Heart right ventricle (tissue), 16 donors: ENCODE results near the gene BARX1. TPM values are rescaled to one million over a fixed set of nuclear protein-coding genes. Genes with fewer than 3 reads are reported as not detected.

Source experiments
- ATAC-seq, 8 donors: fragments of 200-7000 bp; cut with Tn5 transposase; one replicate each; pipeline ENCODE4 v1.9.1; 2020; ENCODE audit warnings: mild to moderate bottlenecking in 8 of 8, moderate library complexity in 8 of 8, moderate number of reproducible peaks in 1 of 8
- DNase-seq, 2 donors: peaks; one replicate each; pipeline ENCODE4 v3.0.0-alpha.2; 2020
- H3K27ac ChIP-seq, 10 donors: fragments of 200-600 bp; sonication (generic) in 2 of 10; one replicate each; pipeline versions ENCODE4 v1.5.0 to v1.8.0; 2020 to 2022; ENCODE audit warnings: mild to moderate bottlenecking in 3 of 10
- H3K27me3 ChIP-seq, 7 donors: fragments of 200-600 bp; one replicate each; pipeline ENCODE4 v1.8.0; 2021 to 2022; ENCODE audit warnings: mild to moderate bottlenecking in 2 of 7
- H3K36me3 ChIP-seq, 9 donors: fragments of 200-600 bp; sonication (generic) in 1 of 9; one replicate each; pipeline versions ENCODE4 v1.5.0 to v1.8.0; 2020 to 2022; ENCODE audit warnings: mild to moderate bottlenecking in 2 of 9
- H3K4me1 ChIP-seq, 9 donors: fragments of 200-600 bp; sonication (generic) in 1 of 9; one replicate each; pipeline versions ENCODE4 v1.5.0 to v1.8.0; 2020 to 2022; ENCODE audit warnings: mild to moderate bottlenecking in 4 of 9
- H3K4me3 ChIP-seq, 10 donors: fragments of 200-600 bp; sonication (generic) in 2 of 10; one replicate each; pipeline versions ENCODE4 v1.5.0 to v1.8.0; 2020 to 2022; ENCODE audit warnings: mild to moderate bottlenecking in 7 of 10, moderate library complexity in 2 of 10
- H3K9me3 ChIP-seq, 11 donors: fragments of 200-600 bp in 10 of 11; sonication (generic) in 2 of 11; one replicate each; pipeline versions ENCODE4 v1.5.0 to v1.8.0; 2013 to 2022; ENCODE audit warnings: mild to moderate bottlenecking in 2 of 11, control low read depth in 1 of 11, moderate library complexity in 1 of 11
- WGBS, 2 donors: extraction: QIAGEN DNeasy Blood & Tissue Kit; methylation state at CpG; one replicate each; pipeline ENCODE4 v1.1.7; 2013; ENCODE audit warnings: inconsistent platforms in 1 of 2; 5-methylcytosine and 5-hydroxymethylcytosine counted together
- intact Hi-C, 10 donors: fragments of 100-400 bp; cut with DNase I; formaldehyde crosslinking; loops; one replicate each; pipeline versions ENCODE4 v1.11.1 to v1.14.2; 2022
- polyA plus RNA-seq, 2 donors: library from polyadenylated mRNA; stranded (reverse); fragments of 200-250 nt; gene quantifications; one replicate each; pipeline ENCODE4 v1.2.3, GENCODE V29; 2013
- total RNA-seq, 10 donors: library from RNA; stranded (reverse); fragmentation: NEBNext Ultra II Directional in 3 of 10; extraction: Animal tissue kit (Norgen Biotek cat#: 25700) in 3 of 10; gene quantifications; one replicate each; pipeline versions ENCODE4 v1.2.1 to v1.2.4, GENCODE V29; 2021 to 2023
- TF ChIP-seq, protein P1 (sequence below), 9 donors: fragments of 200-600 bp; sonication (generic) in 2 of 9; IDR thresholded peaks; one replicate each; pipeline versions ENCODE4 v1.5.0 to v1.8.0; 2021 to 2022; ENCODE audit warnings: antibody characterized with exemption in 9 of 9, mild to moderate bottlenecking in 5 of 9, moderate library complexity in 1 of 9
- donor health status: Arrhythmogenic right ventricular cardiomyopathy.
- donor health status: ischemic (EF 13 %, LVEDD 7.1; RV severe dilation, severe dysfunction).
- donor health status: healthy with polysubstance abuse.
- donor health status: DM: no; HTN: yes; CAD: no.
- donor health status: DM: no; HTN: no; CAD: no.
- donor health status: ischemic (EF 25% LVEDD 6.9; RV normal size, moderate dysfunction).
- donor health status: ischemic (EF 25% LVEDD 5.7; RV mildly dilated, moderate dysfunction).
- donor health status: healthy.
- donor health status: DM: yes; HTN: yes; CAD: no.
- donor health status: Ischemic cardiomyopathy.
- donor health status: ischemic (EF 35%, LVEDD 5.7; RV mildly dilated, moderate dysfunction).
- donor health status: nonischemic (EF 11% LVEDD 7.7; RV severe dilation, severe dysfunction).
- donor health status: DM: yes; HTN: yes; CAD: no.
- donor health status: PGD.
- donor health status: ischemic (EF 29% LVEDD 5.4; RV normal size, mild dysfunction).
- donor health status: nonischemic (EF 23%, LVEDD 6.1; RV moderate dilation, normal function).

Gene BARX1
- total and polyA plus RNA-seq, 12 donors = 0.06 to 0.19 TPM; not detected in 10

DNA sequence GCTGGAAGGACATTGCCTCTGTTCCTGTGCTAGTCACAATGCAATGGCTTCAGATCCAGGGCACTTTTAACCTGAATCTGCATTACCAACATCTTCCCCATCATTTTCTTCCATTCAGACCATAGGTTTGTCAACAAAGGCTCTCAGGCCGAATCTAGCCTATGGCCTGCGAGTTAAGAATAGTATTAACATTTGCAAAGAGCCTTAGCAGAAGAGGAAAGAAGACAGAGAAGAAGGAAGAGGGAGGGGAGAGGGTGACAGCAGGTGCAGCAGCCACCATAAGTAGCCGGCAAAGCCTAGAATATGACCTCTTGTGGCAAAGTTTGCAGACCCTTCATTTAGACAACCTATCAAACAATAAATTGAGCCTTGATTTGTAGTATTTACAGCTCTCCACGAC lies 32.6 kb downstream of the BARX1 start:
- H3K4me1 ChIP-seq = no peaks in the 10 kb centered on the region
- ATAC-seq (no peak), DNase-seq (no peak)
- no peaks in the 10 kb centered on the region for H3K36me3 ChIP-seq
- H3K27ac ChIP-seq = no peak overlapping the region
- WGBS, 2 donors = 59 to 69% methylated on average over 4 of the region's 4 CpGs
- TF ChIP-seq, protein P1, sequence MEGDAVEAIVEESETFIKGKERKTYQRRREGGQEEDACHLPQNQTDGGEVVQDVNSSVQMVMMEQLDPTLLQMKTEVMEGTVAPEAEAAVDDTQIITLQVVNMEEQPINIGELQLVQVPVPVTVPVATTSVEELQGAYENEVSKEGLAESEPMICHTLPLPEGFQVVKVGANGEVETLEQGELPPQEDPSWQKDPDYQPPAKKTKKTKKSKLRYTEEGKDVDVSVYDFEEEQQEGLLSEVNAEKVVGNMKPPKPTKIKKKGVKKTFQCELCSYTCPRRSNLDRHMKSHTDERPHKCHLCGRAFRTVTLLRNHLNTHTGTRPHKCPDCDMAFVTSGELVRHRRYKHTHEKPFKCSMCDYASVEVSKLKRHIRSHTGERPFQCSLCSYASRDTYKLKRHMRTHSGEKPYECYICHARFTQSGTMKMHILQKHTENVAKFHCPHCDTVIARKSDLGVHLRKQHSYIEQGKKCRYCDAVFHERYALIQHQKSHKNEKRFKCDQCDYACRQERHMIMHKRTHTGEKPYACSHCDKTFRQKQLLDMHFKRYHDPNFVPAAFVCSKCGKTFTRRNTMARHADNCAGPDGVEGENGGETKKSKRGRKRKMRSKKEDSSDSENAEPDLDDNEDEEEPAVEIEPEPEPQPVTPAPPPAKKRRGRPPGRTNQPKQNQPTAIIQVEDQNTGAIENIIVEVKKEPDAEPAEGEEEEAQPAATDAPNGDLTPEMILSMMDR (IDR thresholded peaks at IDR 0.05) = no peak
- H3K4me3 ChIP-seq = no peak overlapping the region
- intact Hi-C loops = no loop called here
- H3K9me3 ChIP-seq = no peaks in the 10 kb centered on the region
- H3K27me3 ChIP-seq = peaks cover 0 to 24% (median 11%) of the 10 kb centered on the region in 7 donors

DNA sequence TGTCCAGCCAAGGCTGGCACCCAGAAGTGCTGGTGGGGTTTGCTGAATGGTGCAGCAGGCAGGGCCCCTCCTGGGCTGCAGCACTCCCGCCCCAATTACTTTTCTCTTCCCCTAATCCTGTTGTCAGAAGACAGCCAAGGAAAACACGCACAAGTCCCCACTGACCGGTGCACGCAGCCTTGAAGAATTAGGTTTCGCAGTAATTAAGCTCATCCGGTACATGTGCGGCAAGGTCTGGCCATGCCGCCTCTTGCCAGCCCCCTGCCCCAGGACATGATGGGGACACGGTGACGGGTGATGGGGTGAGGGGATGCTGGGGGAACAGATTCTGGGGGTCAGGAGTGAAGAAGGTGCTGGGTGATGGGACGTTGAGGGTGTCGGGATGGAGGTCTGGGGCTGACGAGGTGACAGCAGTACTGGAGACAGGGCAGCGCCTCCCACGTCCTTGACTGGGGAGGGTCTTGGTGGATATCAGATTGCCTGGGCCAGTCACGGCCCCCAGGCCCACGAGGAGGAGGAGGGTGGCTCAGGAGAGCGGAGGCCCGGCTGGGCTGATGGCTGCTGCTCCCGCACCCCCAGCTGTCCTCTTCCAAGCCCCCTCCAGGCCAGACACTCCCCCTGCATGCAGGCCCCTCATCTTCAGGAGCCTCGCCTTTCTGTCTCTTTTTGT lies 34.9 kb downstream of the BARX1 start:
- Histone ChIP-seq H3K4me3 (no peak overlapping the region), H3K36me3 (no peaks in the 10 kb centered on the region), H3K27me3 (peaks cover 0 to 20% (median 9%) of the 10 kb centered on the region in 7 donors), H3K27ac (no peak overlapping the region), H3K4me1 (no peaks in the 10 kb centered on the region), H3K9me3 (no peaks in the 10 kb centered on the region)
- ATAC-seq (no peak), DNase-seq (no peak)
- intact Hi-C loops = no loop called here
- 57 to 64% methylated on average over 20 to 21 of the region's 21 CpGs for WGBS, 2 donors
- TF ChIP-seq, protein P1 (IDR thresholded peaks at IDR 0.05) = no peak

DNA sequence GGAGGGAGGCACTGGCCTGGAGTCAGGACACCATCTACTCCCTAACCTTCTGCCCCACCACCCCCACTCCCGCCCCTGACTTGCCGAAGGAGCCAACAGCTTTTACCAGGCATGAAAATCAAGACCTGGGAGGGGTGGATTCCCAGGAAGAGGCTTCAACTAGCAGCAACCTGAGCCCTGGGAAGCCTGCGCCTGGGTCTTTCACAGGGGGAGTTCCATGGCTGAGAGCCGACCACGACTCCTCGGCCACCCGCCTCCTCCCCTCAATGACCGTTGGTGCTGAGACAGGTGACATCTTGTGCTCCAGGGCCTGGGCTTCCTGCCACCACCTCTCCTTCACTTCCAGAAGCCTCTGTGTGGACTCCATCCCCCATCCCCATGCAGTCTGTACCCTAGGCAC lies 37.1 kb downstream of the BARX1 start:
- H3K27me3 ChIP-seq = peaks cover 0 to 20% (median 9%) of the 10 kb centered on the region in 7 donors

DNA sequence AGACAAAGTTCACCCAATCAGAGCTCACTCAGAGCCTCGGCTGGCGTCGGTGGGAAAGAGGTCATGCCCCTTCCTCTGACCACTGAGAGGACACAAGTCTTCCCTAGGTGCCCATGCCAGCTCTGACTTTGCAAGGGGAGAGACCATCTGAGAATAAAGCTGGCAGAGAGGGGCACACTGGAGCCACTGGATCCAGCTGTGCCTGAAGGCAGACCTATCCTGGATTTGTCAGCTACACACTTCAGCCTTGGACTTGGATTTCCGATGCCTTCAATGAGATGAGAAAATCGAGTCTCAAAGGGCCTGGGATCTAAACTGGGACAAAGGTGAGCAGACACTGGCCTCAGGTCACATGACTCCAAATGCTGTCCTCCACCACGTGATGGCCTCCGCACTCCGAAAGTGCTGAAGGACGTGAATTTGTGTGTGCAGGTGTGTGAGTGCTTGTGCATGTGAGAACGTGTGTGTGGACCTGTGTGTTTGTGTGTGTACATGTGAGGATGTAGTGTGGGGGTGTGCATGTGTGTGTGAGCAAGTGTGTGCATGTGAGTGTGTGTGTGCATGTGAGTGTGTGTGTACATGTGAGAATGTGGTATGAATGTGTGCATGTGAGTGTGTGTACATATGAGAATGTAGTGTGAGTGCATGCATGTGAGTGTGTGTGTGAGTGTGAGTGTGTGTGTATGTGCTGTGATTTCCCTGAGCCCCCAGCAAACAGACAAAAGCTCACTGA lies 37.9 kb downstream of the BARX1 start:
- intact Hi-C loops = no loop called here
- 81 to 82% methylated on average over 10 of the region's 10 CpGs for WGBS, 2 donors
- H3K4me1 ChIP-seq = no peaks in the 10 kb centered on the region
- no peak overlapping the region for H3K27ac ChIP-seq
- TF ChIP-seq, protein P1 (IDR thresholded peaks at IDR 0.05) = no peak
- H3K27me3 ChIP-seq = peaks cover 0 to 20% (median 9%) of the 10 kb centered on the region in 7 donors
- DNase-seq (no peak), ATAC-seq (no peak)
- no peaks in the 10 kb centered on the region for H3K9me3 ChIP-seq
- no peaks in the 10 kb centered on the region for H3K36me3 ChIP-seq
- no peak overlapping the region for H3K4me3 ChIP-seq

More for the DNA sequence above, 37.1 kb downstream of the BARX1 start:
- intact Hi-C loops = no loop called here
- Histone ChIP-seq H3K27ac (no peak overlapping the region), H3K4me1 (no peaks in the 10 kb centered on the region), H3K9me3 (no peaks in the 10 kb centered on the region), H3K4me3 (no peak overlapping the region), H3K36me3 (no peaks in the 10 kb centered on the region)
- no peak for DNase-seq
- ATAC-seq = no peak
- WGBS, 2 donors = 54 to 61% methylated on average over 8 of the region's 8 CpGs
- TF ChIP-seq, protein P1 (IDR thresholded peaks at IDR 0.05) = no peak
